ENCODE data around the gene SIRT3.
"Not testable (repeated sequence)": the region's sequence is repeated elsewhere in the genome, so short reads cannot be mapped to it uniquely, and the experiment has no call there.

Gene SIRT3

GRCh38 chr11:199004-199581 lies 37.0 kb downstream of the SIRT3 start:
- no peak overlapping the region for H3K23ac ChIP-seq (ENCODE audit: low read length)
- H3K4ac ChIP-seq (ENCODE audit: low read depth, low read length) = no peak overlapping the region
- peaks cover 3% of the 10 kb centered on the region for H3K79me1 ChIP-seq (ENCODE audit: low read length)
- H3K56ac ChIP-seq (ENCODE audit: low read length) = no peak overlapping the region
- no peak overlapping the region for H3K27ac ChIP-seq (ENCODE audit: low read depth, low read length)
- H4K8ac ChIP-seq (ENCODE audit: low read depth, low read length) = no peak overlapping the region
- no peak overlapping the region for H3K18ac ChIP-seq (ENCODE audit: low read length)
- H2BK15ac ChIP-seq (replicated peaks; ENCODE audit: low read depth) = no peak overlapping the region
- no peaks in the 10 kb centered on the region for H3K27me3 ChIP-seq (ENCODE audit: insufficient read depth, low read length, poor library complexity)
- H3K4me1 ChIP-seq (ENCODE audit: control insufficient read depth, low read depth, low read length) = no peaks in the 10 kb centered on the region
- H3K79me2 ChIP-seq (ENCODE audit: control insufficient read depth, insufficient read depth, low read length) = no peaks in the 10 kb centered on the region
- WGBS (ENCODE audit: extremely low coverage, insufficient coverage, low lambda C conversion rate) = no CpG with 5 or more reads among the region's 13 CpGs
- no peak overlapping the region for H3K9ac ChIP-seq (ENCODE audit: low read length)
- no peak overlapping the region for H2AK5ac ChIP-seq (ENCODE audit: low read length)
- no peak overlapping the region for H4K5ac ChIP-seq (ENCODE audit: low read length)
- H2BK120ac ChIP-seq (ENCODE audit: low read depth, low read length) = no peak overlapping the region
- H3K36me3 ChIP-seq (ENCODE audit: control insufficient read depth, insufficient read depth, low read length) = no peaks in the 10 kb centered on the region
- DNase-seq = no peak
- no peak overlapping the region for H3K4me3 ChIP-seq (ENCODE audit: low read length)
- H3K4me2 ChIP-seq (ENCODE audit: low read length) = no peak overlapping the region
- no peak overlapping the region for H2BK5ac ChIP-seq (ENCODE audit: low read length)

DNA sequence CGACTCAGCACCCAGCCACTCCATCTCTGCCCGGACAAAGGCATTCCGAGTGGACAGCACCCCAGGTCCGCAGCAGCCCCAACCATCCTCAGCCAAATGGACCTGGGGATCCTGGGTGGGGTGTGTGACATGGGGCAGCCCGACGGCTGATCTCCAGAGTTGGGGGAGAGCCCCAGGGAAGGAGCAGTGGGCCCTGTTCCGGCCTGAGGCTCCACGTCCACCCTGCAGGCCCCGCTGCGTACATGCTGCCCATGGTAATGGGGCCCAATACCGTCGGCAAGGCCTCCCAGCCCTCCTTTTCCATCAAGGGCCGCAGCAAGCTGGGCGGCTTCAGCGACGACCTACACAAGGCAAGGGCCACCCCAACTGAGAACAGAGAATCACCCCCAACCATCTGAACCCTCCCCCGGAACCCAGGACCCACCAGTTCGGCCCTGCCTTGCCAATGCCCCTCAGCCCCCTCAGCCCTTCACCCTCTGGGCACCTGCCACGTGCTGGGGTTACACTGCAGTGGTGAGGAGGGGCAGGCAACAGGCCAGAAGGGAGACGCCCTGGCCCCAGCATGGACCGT lies 37.8 kb downstream of the SIRT3 start:
- Histone ChIP-seq H3K23ac (ENCODE audit: low read length) (no peak overlapping the region), H4K8ac (ENCODE audit: low read depth, low read length) (no peak overlapping the region), H3K79me1 (ENCODE audit: low read length) (no peaks in the 10 kb centered on the region), H3K18ac (ENCODE audit: low read length) (no peak overlapping the region), H2BK5ac (ENCODE audit: low read length) (no peak overlapping the region), H2BK120ac (ENCODE audit: low read depth, low read length) (no peak overlapping the region), H3K79me2 (ENCODE audit: control insufficient read depth, insufficient read depth, low read length) (no peaks in the 10 kb centered on the region), H3K9ac (ENCODE audit: low read length) (no peak overlapping the region), H2AK5ac (ENCODE audit: low read length) (no peak overlapping the region), H3K27ac (ENCODE audit: low read depth, low read length) (no peak overlapping the region), H4K5ac (ENCODE audit: low read length) (no peak overlapping the region), H3K4me1 (ENCODE audit: control insufficient read depth, low read depth, low read length) (no peaks in the 10 kb centered on the region), H3K27me3 (ENCODE audit: insufficient read depth, low read length, poor library complexity) (no peaks in the 10 kb centered on the region), H3K4me3 (ENCODE audit: low read length) (no peak overlapping the region), H3K4me2 (ENCODE audit: low read length) (no peak overlapping the region), H2BK15ac (replicated peaks; ENCODE audit: low read depth) (no peak overlapping the region), H3K56ac (ENCODE audit: low read length) (no peak overlapping the region), H3K36me3 (ENCODE audit: control insufficient read depth, insufficient read depth, low read length) (no peaks in the 10 kb centered on the region), H3K4ac (ENCODE audit: low read depth, low read length) (no peak overlapping the region)
- WGBS (ENCODE audit: extremely low coverage, insufficient coverage, low lambda C conversion rate) = no CpG with 5 or more reads among the region's 21 CpGs
- DNase-seq = no peak

- Histone ChIP-seq H3K79me2 (ENCODE audit: control insufficient read depth, insufficient read depth, low read length) (no peaks in the 10 kb centered on the region), H4K8ac (ENCODE audit: low read depth, low read length) (no peak overlapping the region), H3K4me3 (ENCODE audit: low read length) (no peak overlapping the region), H3K27ac (ENCODE audit: low read depth, low read length) (no peak overlapping the region), H3K9ac (ENCODE audit: low read length) (no peak overlapping the region), H3K4me2 (ENCODE audit: low read length) (no peak overlapping the region), H2BK5ac (ENCODE audit: low read length) (no peak overlapping the region), H2BK15ac (replicated peaks; ENCODE audit: low read depth) (no peak overlapping the region), H3K79me1 (ENCODE audit: low read length) (no peaks in the 10 kb centered on the region), H3K56ac (ENCODE audit: low read length) (no peak overlapping the region), H4K5ac (ENCODE audit: low read length) (no peak overlapping the region), H3K36me3 (ENCODE audit: control insufficient read depth, insufficient read depth, low read length) (no peaks in the 10 kb centered on the region), H3K23ac (ENCODE audit: low read length) (no peak overlapping the region), H2BK120ac (ENCODE audit: low read depth, low read length) (no peak overlapping the region), H3K27me3 (ENCODE audit: insufficient read depth, low read length, poor library complexity) (no peaks in the 10 kb centered on the region), H3K18ac (ENCODE audit: low read length) (no peak overlapping the region), H3K4ac (ENCODE audit: low read depth, low read length) (no peak overlapping the region), H3K4me1 (ENCODE audit: control insufficient read depth, low read depth, low read length) (no peaks in the 10 kb centered on the region), H2AK5ac (ENCODE audit: low read length) (no peak overlapping the region)
- WGBS (ENCODE audit: extremely low coverage, insufficient coverage, low lambda C conversion rate) = no CpG with 5 or more reads among the region's 9 CpGs
- no peak for DNase-seq
Measured at GRCh38 chr11:197741-198235, 38.4 kb downstream of the SIRT3 start.

DNA sequence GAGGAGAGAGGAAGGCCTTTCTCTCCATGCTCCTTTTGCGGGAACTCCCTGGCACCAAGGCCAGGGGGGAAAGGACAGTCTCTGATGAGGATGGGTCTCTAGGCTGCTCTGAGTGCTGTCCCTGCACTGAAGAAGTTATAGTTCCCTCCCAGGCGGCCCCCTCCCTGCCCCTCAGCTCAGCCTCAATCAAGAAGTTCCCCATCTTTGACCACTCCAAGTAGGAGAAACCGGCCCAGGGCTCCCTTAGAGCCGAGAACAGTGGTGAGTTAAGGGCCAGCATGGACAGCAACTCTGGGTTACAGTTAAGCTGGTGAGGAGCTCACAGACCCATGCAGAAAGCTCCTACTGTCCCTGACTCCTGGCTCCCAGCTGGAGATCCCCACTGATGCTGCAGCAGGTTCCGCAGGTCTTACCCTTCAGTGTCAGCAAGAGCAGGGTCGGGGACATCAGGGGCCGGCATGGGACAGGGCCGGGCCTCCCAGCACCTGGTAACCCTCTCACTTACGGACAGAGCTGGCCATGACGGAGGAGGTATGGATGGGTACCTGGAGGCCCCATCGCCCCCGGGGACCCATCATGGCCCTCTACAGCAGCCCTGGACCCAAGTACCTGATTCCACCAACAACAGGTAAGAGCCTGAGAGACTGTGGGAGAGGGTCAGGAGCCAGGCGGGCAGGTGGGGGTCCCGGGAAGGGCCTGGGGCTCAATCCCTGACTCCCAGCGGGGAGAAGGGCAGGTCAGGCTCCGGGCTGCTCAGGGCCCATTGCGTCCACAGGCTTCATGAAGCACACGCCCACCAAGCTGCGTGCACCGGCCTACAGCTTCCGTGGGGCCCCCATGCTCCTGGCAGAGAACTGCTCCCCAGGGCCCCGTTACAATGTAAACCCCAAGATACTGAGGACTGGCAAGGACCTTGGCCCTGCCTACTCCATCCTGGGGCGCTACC lies 39.1 kb downstream of the SIRT3 start:
- Histone ChIP-seq H3K9ac (ENCODE audit: low read length) (no peak overlapping the region), H3K4ac (ENCODE audit: low read depth, low read length) (no peak overlapping the region), H3K36me3 (ENCODE audit: control insufficient read depth, insufficient read depth, low read length) (no peaks in the 10 kb centered on the region), H3K56ac (ENCODE audit: low read length) (no peak overlapping the region), H3K79me2 (ENCODE audit: control insufficient read depth, insufficient read depth, low read length) (no peaks in the 10 kb centered on the region), H2BK5ac (ENCODE audit: low read length) (no peak overlapping the region), H3K23ac (ENCODE audit: low read length) (no peak overlapping the region), H3K4me1 (ENCODE audit: control insufficient read depth, low read depth, low read length) (no peaks in the 10 kb centered on the region), H3K4me2 (ENCODE audit: low read length) (no peak overlapping the region), H3K27ac (ENCODE audit: low read depth, low read length) (no peak overlapping the region), H2AK5ac (ENCODE audit: low read length) (no peak overlapping the region), H4K5ac (ENCODE audit: low read length) (no peak overlapping the region), H3K79me1 (ENCODE audit: low read length) (no peaks in the 10 kb centered on the region), H2BK15ac (replicated peaks; ENCODE audit: low read depth) (no peak overlapping the region), H3K4me3 (ENCODE audit: low read length) (no peak overlapping the region), H4K8ac (ENCODE audit: low read depth, low read length) (no peak overlapping the region), H2BK120ac (ENCODE audit: low read depth, low read length) (no peak overlapping the region), H3K27me3 (ENCODE audit: insufficient read depth, low read length, poor library complexity) (no peaks in the 10 kb centered on the region), H3K18ac (ENCODE audit: low read length) (no peak overlapping the region)
- DNase-seq = no peak
- no CpG with 5 or more reads among the region's 23 CpGs for WGBS (ENCODE audit: extremely low coverage, insufficient coverage, low lambda C conversion rate)

GRCh38 chr11:193481-193880 lies 42.7 kb downstream of the SIRT3 start:
- not testable (repeated sequence) for H3K79me1 ChIP-seq (ENCODE audit: low read length); H3K4me2 ChIP-seq (ENCODE audit: low read length); H3K27me3 ChIP-seq (ENCODE audit: insufficient read depth, low read length, poor library complexity); H2BK15ac ChIP-seq (replicated peaks; ENCODE audit: low read depth); H3K56ac ChIP-seq (ENCODE audit: low read length); H3K18ac ChIP-seq (ENCODE audit: low read length); H3K4ac ChIP-seq (ENCODE audit: low read depth, low read length); H2BK120ac ChIP-seq (ENCODE audit: low read depth, low read length); H3K79me2 ChIP-seq (ENCODE audit: control insufficient read depth, insufficient read depth, low read length); H4K8ac ChIP-seq (ENCODE audit: low read depth, low read length); H3K23ac ChIP-seq (ENCODE audit: low read length); DNase-seq; H4K5ac ChIP-seq (ENCODE audit: low read length); H3K36me3 ChIP-seq (ENCODE audit: control insufficient read depth, insufficient read depth, low read length); H3K4me3 ChIP-seq (ENCODE audit: low read length); H2BK5ac ChIP-seq (ENCODE audit: low read length); H2AK5ac ChIP-seq (ENCODE audit: low read length); H3K9ac ChIP-seq (ENCODE audit: low read length); H3K27ac ChIP-seq (ENCODE audit: low read depth, low read length); H3K4me1 ChIP-seq (ENCODE audit: control insufficient read depth, low read depth, low read length)
- no CpG with 5 or more reads among the region's 5 CpGs for WGBS (ENCODE audit: extremely low coverage, insufficient coverage, low lambda C conversion rate)
